Measurements from ENCODE around the gene PRSS48.

DNA sequence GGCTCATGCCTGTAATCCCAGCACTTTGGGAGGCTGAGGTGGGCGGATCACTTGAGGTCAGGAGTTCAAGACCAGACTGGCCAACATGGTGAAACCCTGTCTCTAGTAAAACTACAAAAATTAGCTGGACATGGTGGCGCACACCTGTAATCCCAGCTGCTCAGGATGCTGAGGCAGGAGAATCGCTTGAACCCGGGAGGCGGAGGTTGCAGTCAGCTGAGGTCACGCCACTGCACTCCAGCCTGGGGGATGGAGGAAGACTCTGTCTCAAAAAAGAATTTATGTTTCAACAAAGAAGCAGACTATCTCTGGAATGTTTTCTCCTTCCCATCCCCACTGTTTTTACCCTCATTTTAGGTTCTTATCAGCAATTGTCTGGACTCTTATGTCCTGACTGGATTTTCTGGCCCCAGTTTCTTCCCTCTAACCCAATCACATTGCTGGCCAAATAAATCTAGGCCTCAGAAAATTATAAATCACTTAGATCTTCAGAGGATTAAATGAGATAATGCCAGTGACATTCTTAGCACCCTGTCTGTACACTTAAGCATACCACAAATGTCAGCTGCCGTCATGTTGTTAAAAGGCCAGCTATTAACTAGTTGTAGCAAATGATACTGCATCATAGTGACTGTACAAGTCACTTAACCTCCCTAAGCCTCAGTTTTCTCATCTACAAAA is 44.9 kb upstream of the PRSS48 start:
- no peak for TF ChIP-seq POLR2A (IDR thresholded peaks at IDR 0.05)
- TF ChIP-seq, protein P1, sequence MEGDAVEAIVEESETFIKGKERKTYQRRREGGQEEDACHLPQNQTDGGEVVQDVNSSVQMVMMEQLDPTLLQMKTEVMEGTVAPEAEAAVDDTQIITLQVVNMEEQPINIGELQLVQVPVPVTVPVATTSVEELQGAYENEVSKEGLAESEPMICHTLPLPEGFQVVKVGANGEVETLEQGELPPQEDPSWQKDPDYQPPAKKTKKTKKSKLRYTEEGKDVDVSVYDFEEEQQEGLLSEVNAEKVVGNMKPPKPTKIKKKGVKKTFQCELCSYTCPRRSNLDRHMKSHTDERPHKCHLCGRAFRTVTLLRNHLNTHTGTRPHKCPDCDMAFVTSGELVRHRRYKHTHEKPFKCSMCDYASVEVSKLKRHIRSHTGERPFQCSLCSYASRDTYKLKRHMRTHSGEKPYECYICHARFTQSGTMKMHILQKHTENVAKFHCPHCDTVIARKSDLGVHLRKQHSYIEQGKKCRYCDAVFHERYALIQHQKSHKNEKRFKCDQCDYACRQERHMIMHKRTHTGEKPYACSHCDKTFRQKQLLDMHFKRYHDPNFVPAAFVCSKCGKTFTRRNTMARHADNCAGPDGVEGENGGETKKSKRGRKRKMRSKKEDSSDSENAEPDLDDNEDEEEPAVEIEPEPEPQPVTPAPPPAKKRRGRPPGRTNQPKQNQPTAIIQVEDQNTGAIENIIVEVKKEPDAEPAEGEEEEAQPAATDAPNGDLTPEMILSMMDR (IDR thresholded peaks at IDR 0.05), result no peak
